Transverse colon (tissue), 4 donors: ENCODE measurements around the gene CASP10. TPM values are rescaled to one million over a fixed set of nuclear protein-coding genes. Genes with fewer than 3 reads are reported as not detected.
A peak's percentile ranks its signal among the peaks of the same experiment; 100 is the strongest.

Source experiments
- DNase-seq: peaks from one replicate; pipeline ENCODE4 v3.0.0-alpha.2; 2019
- H3K27ac ChIP-seq, 4 donors: fragments of 200-600 bp; sonication (generic); 2 replicates each; pipeline ENCODE4 v1.5.1; 2016 to 2018; ENCODE audit warnings: inconsistent platforms in 4 of 4
- H3K27me3 ChIP-seq: fragments of 200-600 bp; sonication (generic); 2 replicates; pipeline ENCODE4 v1.5.1; 2017; ENCODE audit warnings: inconsistent platforms
- H3K36me3 ChIP-seq, 4 donors: fragments of 200-600 bp; sonication (generic); 2 replicates each; pipeline ENCODE4 v1.5.1; 2017 to 2019; ENCODE audit warnings: inconsistent platforms in 4 of 4
- H3K4me1 ChIP-seq, 4 donors: fragments of 200-600 bp; sonication (generic); 2 replicates each; pipeline ENCODE4 v1.5.1; 2017 to 2020; ENCODE audit warnings: inconsistent platforms in 4 of 4
- H3K4me3 ChIP-seq, 4 donors: fragments of 200-600 bp; sonication (generic); 1 replicate in 1 of 4; 2 replicates in 3 of 4; pipeline versions ENCODE4 v1.5.1 to v1.6.1; 2017 to 2019; ENCODE audit warnings: inconsistent platforms in 4 of 4
- H3K9me3 ChIP-seq, 2 donors: fragments of 200-600 bp; sonication (generic); 2 replicates each; pipeline ENCODE4 v1.5.1; 2017 to 2019; ENCODE audit warnings: inconsistent platforms in 2 of 2
- EP300 ChIP-seq: sonication (generic); formaldehyde crosslinking; IDR thresholded peaks from one replicate; pipeline ENCODE4 v1.6.1; 2017; ENCODE audit warnings: antibody characterized with exemption, low read depth
- POLR2A ChIP-seq: fragments of 450-650 bp; IDR thresholded peaks from one replicate; pipeline ENCODE4 v1.6.1; 2016; ENCODE audit warnings: antibody characterized with exemption, mild to moderate bottlenecking, moderate library complexity
- POLR2AphosphoS5 ChIP-seq, 3 donors: sonication (generic); formaldehyde crosslinking; IDR thresholded peaks; one replicate each; pipeline ENCODE4 v1.6.1; 2016; ENCODE audit warnings: antibody characterized with exemption in 3 of 3
- WGBS, 2 donors: methylation state at CpG; one replicate each; pipeline ENCODE4 v1.1.5; 2018; ENCODE audit warnings: low coverage in 1 of 2; 5-methylcytosine and 5-hydroxymethylcytosine counted together
- in situ Hi-C, 4 donors: fragments of 200-750 bp; cut with MboI; loops; one replicate each; pipeline versions ENCODE4 v1.15.0 to v1.15.1; 2017; ENCODE audit warnings: low sequenced_read_pairs in 3 of 4, low pct_ligation_motif_present in 1 of 4, low pct_unique_long_range_greater_than_20kb in 1 of 4
- intact Hi-C: fragments of 100-400 bp; cut with DNase I; formaldehyde crosslinking; loops from one replicate; pipeline ENCODE4 v1.15.1; 2023; ENCODE audit warnings: low total_unique reads
- total RNA-seq, 4 donors: library from RNA; depleted of rRNA; stranded (reverse); fragments of >200 nt; gene quantifications; one replicate each; pipeline ENCODE4 v1.1.0, GENCODE V29; 2016
- TF ChIP-seq, protein P1 (sequence below), 5 experiments: fragments of 200-600 bp in 3 of 5; fragments of 450-650 bp in 2 of 5; sonication (generic) in 3 of 5; IDR thresholded peaks; 1 replicate in 2 of 5; 2 replicates in 3 of 5; pipeline ENCODE4 v1.5.1; 2016 to 2017; ENCODE audit warnings: antibody characterized with exemption in 5 of 5, inconsistent platforms in 3 of 5, mild to moderate bottlenecking in 2 of 5, moderate library complexity in 1 of 5

CASP10 gene
- total RNA-seq, 4 donors from 2014 or later, result 4.8 to 68.4 (median 38.1) TPM

DNA sequence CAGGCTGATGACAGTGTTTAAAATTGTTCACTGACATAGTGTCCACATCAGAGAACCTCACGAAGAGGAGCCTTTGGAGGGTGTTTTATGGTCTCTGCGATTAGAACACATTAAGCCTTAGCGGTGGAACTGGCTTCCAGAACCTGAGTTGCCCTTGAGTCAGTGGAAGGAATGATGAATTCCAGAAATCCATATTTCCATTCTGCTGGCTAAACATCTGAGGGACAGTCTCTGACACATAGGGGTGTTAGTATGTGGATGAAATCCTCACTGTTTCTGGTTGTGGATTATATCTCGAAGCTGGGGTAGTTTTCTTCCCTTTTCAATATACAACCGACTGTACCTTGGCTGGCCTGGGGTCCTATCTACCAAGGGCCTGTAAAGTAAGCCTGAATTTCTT, 4.0 kb downstream of the CASP10 start:
- Histone ChIP-seq H3K4me3 (no peak overlapping the region), H3K9me3 (no peaks in the 10 kb centered on the region), H3K36me3 (peaks cover 0 to 6% (median 0%) of the 10 kb centered on the region in 4 donors), H3K27ac (no peak overlapping the region), H3K27me3 (no peaks in the 10 kb centered on the region), H3K4me1 (peaks cover 0 to 37% (median 6%) of the 10 kb centered on the region in 4 donors)
- TF ChIP-seq EP300 (no peak), POLR2A (no peak), POLR2AphosphoS5 (IDR thresholded peaks at IDR 0.05) (no peak)
- TF ChIP-seq, protein P1, sequence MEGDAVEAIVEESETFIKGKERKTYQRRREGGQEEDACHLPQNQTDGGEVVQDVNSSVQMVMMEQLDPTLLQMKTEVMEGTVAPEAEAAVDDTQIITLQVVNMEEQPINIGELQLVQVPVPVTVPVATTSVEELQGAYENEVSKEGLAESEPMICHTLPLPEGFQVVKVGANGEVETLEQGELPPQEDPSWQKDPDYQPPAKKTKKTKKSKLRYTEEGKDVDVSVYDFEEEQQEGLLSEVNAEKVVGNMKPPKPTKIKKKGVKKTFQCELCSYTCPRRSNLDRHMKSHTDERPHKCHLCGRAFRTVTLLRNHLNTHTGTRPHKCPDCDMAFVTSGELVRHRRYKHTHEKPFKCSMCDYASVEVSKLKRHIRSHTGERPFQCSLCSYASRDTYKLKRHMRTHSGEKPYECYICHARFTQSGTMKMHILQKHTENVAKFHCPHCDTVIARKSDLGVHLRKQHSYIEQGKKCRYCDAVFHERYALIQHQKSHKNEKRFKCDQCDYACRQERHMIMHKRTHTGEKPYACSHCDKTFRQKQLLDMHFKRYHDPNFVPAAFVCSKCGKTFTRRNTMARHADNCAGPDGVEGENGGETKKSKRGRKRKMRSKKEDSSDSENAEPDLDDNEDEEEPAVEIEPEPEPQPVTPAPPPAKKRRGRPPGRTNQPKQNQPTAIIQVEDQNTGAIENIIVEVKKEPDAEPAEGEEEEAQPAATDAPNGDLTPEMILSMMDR (IDR thresholded peaks at IDR 0.05), result no peak
- intact Hi-C loops (no loop called here), in situ Hi-C loops (loop anchor here in 1 of 4 donors (10.0 kb wide), 1 partner anchor 48 kb away; no protein-coding TSS in a partner anchor)
- no peak for DNase-seq
- WGBS, 2 donors, result 84 to 89% methylated on average over 4 to 5 of the region's 5 CpGs

DNA sequence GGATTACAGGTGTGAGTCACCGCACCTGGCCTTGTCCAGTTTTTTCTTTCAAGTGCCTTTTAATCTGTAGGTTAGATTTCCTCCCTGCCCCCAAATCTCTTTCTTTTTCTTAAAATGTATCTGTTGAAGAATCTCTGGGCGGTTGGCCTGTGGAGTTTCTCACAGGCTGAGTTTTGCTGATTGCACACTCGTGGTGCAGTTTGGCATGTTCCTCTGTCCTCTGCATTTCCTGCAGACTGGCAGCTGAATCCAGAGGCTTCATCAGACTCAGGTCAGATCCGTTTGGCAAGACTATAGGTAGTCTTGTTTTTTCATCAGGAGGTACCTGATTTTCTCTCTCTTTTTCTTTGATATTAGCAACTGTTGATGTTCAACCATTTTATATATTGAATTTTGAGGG, 5.5 kb downstream of the CASP10 start:
- Histone ChIP-seq H3K9me3 (no peaks in the 10 kb centered on the region), H3K27ac (no peak overlapping the region), H3K27me3 (no peaks in the 10 kb centered on the region), H3K4me1 (peaks cover 0 to 34% (median 4%) of the 10 kb centered on the region in 4 donors), H3K36me3 (peaks cover 0 to 6% (median 0%) of the 10 kb centered on the region in 4 donors), H3K4me3 (no peak overlapping the region)
- intact Hi-C loops, result no loop called here
- no peak for TF ChIP-seq POLR2AphosphoS5 (IDR thresholded peaks at IDR 0.05)
- no peak for TF ChIP-seq EP300
- no peak for TF ChIP-seq POLR2A
- TF ChIP-seq, protein P1 (IDR thresholded peaks at IDR 0.05), result no peak
- in situ Hi-C loops, result loop anchor here in 1 of 4 donors (10.0 kb wide), 1 partner anchor 46 kb away; no protein-coding TSS in a partner anchor
- DNase-seq, result no peak
- WGBS, 2 donors, result 95 to 97% methylated on average over 3 to 4 of the region's 4 CpGs

DNA sequence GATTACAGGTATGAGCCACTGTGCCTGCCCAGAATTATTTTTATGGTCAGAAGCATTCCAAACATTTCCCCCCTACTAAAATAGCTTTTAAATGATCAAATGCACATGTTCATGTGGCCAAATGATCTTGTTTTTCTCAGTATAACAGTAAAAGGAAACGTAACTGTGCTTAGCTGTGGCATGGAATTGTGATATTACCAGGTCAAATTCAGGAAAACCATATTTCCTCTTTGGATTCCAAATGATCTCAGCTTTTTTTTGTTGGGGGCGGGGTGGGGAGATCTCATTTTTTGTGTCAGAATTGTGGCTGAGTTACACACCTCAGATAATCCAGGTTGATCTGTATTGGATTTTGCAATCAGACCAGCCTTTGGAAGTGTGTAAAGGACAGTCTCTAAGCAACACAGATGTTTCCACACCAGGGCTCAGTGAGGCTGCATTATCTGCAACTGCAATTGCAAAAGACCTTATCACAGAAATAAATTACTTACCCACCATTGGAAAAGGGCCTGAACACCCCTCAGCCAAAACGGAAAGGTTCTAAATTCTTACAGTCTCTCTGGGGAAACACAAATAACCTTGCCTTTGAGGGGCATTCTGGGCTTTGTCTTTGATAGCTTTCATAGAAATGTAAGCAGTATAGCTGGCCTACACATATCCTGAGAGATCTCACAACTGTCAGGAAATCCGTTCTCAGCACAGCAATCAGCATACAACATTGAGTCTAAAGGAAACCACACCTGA, 8.4 kb downstream of the CASP10 start:
- H3K4me3 ChIP-seq, result no peak overlapping the region
- TF ChIP-seq, protein P1 (IDR thresholded peaks at IDR 0.05), result no peak
- TF ChIP-seq EP300, result no peak
- no peak for TF ChIP-seq POLR2AphosphoS5 (IDR thresholded peaks at IDR 0.05)
- no peak for TF ChIP-seq POLR2A
- no peaks in the 10 kb centered on the region for H3K27me3 ChIP-seq
- 63 to 65% methylated on average over 3 to 4 of the region's 4 CpGs for WGBS, 2 donors
- in situ Hi-C loops, result no loop called here
- no peak for DNase-seq
- H3K36me3 ChIP-seq, result peaks cover 0 to 18% (median 0%) of the 10 kb centered on the region in 4 donors
- intact Hi-C loops, result no loop called here
- H3K4me1 ChIP-seq, result peaks cover 0 to 27% (median 5%) of the 10 kb centered on the region in 4 donors
- peak overlapping the region; percentile 19 to 41 (median 28) for H3K27ac ChIP-seq
- no peaks in the 10 kb centered on the region for H3K9me3 ChIP-seq

DNA sequence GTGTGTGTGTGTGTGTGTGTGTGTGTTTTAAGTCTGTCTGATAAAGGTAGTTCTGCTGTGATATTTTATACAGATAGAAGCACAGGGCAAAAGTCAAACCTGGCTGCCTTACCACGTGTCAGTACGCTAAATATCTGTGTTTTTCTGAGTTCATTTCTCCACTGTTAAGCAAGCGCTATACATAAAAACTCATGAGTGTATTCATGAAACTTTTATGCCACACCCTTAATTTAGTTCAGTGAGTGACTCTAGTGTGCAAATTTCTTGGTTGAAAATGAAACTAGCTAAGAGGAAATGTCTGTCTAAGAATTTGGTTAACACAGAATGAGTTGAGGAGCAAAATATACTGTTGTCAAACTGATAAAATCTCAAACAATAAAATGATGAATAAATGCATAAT, 11.2 kb downstream of the CASP10 start:
- DNase-seq, result no peak
- in situ Hi-C loops, result no loop called here
- Histone ChIP-seq H3K4me3 (no peak overlapping the region), H3K4me1 (peaks cover 0 to 21% (median 5%) of the 10 kb centered on the region in 4 donors), H3K36me3 (peaks cover 0 to 26% (median 3%) of the 10 kb centered on the region in 4 donors), H3K27me3 (no peaks in the 10 kb centered on the region), H3K9me3 (no peaks in the 10 kb centered on the region), H3K27ac (peak overlapping the region; percentile 4 to 70 (median 38))
- TF ChIP-seq POLR2A (no peak), POLR2AphosphoS5 (IDR thresholded peaks at IDR 0.05) (no peak), EP300 (no peak)
- TF ChIP-seq, protein P1 (IDR thresholded peaks at IDR 0.05), result no peak
- 27 to 47% methylated on average over 3 of the region's 3 CpGs for WGBS, 2 donors
- intact Hi-C loops, result no loop called here
